Stimulated activated CD8-positive, alpha-beta memory T cell treated with anti-CD3 and anti-CD28 coated beads, Interleukin-12 subunit alpha, Interleukin-12 subunit beta, amount 100 ng/mL, for 24 hours (primary cell): Measurements from ENCODE around the gene SLC2A5.
A peak's percentile ranks its signal among the peaks of the same experiment; 100 is the strongest.
"Not testable (repeated sequence)": the region's sequence is repeated elsewhere in the genome, so short reads cannot be mapped to it uniquely, and the experiment has no call there.

ENCODE experiments used
- DNase-seq: peaks from one replicate; pipeline ENCODE4 v3.0.0-alpha.2; 2020; ENCODE audit errors: extremely low read depth

SLC2A5 gene

DNA sequence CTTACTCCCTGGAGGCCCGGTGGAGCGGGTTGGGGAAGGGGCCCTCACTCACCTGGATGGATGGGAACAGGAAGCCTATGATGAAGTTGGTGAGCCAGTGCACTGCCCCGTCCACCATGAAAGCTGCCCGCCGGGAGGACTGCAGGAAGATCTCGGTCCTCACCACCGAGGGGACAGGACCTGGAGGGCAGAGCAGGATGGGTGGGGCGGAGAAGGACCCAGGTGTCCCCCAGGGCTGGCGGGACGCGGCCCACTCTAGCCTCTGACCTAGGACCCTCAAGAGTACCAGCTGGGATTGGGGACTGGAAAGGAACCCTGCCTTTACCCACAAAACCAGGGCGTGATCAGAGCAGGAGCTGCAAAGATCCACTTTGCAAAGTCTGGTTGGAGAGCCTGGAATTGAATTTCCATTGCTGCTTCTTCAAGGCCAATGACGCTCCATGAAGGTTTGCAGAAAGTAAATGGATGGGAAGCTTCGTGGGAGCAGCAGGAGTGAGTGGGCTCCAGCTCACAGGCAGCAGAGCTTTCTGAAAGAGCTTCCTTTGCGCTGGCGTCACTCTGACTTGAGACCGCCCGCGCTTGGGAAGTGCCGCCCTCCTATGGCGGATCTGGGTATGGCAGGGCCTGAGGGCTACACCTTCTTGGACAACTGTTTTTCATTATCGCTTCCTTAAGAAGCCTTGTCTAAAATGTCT is 64.6 kb downstream of the SLC2A5 start:
- DNase-seq, result peak; percentile 49

DNA sequence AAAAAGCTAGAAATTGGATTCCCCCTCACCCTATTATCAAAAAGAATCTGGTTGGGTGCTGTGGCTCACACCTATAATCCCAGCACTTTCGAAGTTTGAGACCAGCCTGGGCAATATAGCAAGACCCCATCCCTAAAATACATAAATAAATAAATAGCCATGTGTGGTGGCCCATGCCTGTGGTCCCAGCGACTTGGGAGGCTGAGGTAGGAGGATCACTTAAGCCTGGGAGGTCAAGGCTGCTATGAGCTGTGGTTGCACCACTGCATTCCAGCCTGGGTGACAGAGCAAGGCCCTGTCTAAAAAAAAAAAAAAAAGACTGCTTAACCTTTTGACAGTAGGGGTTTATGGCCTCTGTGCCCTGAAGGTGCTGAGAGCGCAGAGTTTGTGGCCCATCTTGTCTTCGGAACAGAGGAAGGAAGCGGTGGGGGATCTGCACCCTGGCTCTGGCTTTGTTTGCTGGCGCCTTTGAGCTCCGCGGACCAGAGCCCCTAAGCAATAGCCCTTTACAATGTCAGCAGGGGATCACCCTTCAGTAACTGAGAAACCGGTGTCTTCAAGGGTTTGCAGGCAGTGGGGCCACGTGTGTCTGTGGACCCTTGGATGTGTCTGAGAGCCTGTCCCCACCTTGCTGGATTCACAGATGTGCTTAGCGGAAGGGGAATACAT is 65.3 kb downstream of the SLC2A5 start:
- no peak for DNase-seq

DNA sequence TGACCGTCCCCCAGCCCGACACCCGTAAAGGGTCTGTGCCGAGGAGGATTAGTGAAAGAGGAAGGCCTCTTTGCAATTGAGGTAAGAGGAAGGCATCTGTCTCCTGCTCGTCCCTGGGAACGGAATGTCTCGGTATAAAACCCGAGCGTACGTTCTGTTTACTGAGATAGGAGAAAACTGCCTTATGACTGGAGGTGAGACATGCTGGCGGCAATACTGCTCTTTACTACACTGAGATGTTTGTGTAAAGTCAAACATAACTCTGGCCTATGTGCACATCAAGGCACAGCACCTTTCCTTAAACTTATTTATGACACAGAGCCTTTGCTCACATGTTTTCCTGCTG is 67.2 kb downstream of the SLC2A5 start:
- not testable (repeated sequence) for DNase-seq

DNA sequence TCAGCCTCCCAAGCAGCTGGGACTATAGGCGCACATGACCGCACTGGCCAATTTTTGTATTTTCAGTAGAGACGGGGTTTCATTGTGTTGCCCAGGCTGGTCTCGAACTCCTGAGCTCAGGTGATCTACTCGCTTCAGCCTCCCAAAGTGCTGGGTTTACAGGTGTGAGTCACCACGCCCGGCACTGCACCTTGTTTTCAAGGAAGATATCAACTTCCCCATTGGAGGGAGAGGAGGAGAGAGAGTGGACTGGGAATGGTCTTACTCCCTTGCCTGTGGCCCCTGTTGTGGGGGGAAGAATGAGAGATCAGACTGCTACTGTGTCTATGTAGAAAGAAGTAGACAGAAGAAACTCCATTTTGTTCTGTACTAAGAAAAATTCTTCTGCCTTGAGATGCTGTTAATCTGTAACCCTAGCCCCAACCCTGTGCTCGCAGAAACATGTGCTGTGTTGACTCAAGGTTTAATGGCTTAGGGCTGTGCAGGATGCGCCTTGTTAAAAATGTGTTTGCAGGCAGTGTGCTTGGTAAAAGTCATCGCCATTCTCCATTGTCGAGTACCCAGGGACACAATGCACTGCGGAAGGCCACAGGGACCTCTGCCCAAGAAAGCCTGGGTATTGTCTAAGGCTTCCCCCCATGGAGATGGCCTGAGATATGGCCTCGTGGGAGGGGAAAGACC is 67.8 kb downstream of the SLC2A5 start:
- not testable (repeated sequence) for DNase-seq

DNA sequence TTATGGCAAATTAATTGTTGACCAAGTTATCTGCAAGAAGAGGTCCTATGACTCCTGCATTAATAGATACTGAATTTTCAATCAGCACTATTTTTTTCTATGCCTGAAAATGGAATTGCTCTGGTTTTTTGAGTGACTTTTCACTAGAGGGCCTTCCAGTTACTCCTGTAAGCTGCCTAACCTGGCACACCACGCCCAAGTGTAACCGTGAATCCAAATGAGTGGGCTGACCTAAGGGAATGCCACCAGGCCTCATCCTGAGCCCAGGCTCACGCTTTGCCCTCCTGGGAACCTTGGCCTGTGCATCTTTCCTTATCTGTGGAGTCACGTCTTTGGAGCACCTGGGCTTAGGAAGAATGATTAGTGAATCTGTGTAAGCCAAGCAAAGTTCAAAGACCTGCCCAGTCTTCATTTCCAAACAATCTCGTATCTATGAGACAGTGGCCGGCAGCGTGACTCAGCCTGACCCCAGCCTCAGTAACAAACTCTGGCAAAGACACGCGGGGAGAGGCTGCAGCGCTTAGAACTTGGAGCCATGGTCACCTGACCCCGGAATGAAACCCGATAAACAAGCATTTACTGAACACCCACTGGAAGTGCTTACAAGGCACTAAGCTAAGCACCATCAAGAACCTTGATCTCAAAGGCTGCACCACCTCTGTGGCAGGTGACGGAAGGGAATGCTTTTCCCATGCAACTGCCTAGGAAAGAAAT is 75.3 kb downstream of the SLC2A5 start:
- DNase-seq, result not testable (repeated sequence)

DNA sequence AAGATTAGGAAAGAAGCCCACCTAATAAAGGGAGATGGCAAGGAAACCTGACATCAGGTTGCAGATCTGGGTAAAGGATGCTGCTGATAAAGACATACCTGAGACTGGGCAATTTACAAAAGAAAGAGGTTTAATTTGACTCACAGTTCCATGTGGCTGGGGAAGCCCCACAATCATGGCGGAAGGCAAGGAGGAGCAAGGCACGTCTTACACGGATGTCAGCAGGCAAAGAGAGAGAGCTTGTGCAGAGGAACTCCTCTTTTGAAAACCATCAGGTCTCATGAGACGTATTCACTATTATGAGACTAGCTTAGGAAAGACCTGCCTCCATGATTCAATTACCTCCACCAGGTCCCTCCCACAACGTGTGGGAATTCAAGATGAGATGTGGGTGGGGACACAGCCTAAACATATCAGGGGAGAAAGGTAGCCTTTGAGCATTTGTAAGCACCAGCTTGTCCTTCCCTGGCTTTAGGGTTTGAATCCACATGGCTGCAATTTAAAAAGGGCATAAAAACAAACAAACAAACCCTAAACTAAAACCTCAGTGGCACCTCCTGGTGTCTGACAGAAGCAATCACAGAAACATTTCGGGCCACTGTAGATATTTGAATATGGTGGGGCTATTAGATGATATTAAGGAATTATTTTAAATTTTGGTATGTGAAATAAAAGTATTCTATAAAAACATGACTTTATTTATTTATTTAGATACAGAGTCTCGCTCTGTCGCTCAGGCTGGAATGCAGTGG is 76.3 kb downstream of the SLC2A5 start:
- no peak for DNase-seq

DNA sequence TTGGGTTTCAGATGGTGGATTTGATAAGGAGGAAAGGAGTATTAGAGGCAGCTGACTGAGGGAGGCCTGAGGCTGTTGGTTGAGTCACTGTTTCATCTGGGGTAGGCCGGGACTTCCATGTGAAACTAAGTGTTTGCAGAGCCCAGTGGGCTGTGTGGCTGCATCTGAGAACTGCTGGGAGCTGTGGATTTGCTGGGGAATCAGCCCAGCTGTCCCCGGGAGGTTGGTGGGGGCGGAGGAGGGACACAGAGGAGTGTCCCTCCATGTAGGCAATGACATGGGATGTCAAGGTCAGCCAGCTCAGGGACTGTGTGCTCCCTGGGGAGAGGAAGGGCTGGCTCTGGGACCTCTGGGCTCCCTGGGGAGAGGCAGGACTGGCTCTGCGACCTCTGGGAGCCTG is 79.6 kb downstream of the SLC2A5 start:
- DNase-seq, result no peak

DNA sequence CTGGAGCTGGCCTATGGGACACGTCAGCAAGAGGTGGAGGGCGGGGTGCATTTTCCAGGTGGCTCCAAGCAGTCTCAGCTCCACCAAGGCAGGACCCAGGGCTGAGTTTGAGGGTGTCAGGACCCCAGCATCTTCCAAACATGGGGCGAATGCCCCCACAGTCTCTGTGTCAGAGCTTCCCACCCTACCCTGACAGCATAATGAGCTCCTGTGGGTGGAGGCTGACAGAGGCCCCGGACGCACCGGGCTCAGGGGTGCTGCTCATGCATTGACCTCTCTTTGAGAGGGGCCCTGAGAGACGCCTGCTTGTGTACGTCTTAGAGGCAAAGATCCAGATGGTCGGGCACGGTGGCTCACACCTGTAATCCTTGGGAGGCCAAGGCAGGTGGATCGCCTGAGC is 80.4 kb downstream of the SLC2A5 start:
- DNase-seq, result no peak

DNA sequence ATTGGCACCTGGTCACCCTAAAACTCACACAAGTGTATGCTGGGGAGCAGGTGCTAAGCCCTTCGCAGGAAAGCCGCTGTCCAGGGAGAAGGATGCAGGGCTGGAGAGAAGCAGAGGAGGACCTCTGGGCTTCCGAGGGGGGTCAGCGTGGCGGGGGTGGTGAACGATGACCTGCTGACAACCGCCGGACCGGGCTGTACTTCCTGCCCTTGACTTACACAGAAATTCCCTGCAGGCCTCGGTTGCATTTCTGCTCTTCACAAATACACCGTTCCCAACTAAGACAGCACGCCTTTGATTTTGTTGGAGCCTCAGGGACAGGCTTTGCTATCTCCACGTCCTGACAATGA is 80.8 kb downstream of the SLC2A5 start:
- DNase-seq, result no peak

DNA sequence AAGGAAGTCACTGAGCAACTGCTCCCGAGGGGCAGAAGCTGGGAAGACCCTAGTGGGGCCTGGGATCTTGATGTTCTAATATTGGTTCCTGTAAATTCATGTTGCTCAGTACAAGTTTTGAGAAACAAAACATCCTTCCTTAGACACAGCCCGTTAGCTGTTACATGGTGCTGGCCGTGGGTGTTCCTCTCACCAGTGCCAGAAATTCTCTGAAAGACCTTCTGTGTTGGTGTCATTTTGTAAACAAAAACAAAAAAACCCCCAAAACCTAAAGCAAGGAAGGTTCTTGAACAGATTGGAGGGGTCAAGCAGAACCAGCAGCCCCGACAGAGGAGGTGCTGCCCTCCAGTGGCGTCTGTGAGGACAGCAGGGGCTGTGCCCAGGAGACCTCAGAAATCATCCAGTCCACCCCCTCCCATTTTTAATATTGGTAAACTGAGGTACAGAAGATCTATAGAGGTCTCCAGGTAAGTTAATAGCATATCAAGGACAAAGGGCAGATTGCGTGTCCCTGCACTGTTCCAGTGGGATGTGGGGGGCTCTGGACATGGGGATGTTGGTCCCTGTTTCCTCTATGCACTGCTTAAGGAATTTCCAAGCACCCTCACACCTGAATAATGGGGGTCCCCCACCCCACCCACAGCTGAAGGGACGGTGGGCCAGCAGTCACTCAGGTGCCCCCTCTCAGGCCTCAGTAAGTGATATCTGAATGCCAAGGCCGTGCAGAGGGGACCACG is 81.4 kb downstream of the SLC2A5 start:
- DNase-seq, result no peak

DNA sequence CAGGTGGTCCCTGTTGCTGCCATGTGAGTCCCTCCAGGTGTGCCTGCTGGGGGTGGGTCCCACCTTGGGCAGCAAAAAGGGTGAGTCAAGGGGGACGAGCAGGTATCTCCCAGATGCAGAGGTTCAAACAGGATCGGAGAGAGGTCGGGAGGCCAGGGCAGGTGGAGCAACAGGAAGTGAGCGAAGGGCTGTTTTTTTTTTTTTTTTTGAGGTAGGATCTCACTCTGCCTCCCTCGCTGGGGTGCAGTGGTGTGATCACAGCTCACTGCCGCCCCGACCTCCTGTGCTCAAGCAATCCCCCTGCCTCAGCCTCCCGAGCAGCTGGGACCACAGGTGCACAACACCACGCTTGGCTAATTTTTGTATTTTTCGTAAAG is 82.6 kb downstream of the SLC2A5 start:
- no peak for DNase-seq

DNA sequence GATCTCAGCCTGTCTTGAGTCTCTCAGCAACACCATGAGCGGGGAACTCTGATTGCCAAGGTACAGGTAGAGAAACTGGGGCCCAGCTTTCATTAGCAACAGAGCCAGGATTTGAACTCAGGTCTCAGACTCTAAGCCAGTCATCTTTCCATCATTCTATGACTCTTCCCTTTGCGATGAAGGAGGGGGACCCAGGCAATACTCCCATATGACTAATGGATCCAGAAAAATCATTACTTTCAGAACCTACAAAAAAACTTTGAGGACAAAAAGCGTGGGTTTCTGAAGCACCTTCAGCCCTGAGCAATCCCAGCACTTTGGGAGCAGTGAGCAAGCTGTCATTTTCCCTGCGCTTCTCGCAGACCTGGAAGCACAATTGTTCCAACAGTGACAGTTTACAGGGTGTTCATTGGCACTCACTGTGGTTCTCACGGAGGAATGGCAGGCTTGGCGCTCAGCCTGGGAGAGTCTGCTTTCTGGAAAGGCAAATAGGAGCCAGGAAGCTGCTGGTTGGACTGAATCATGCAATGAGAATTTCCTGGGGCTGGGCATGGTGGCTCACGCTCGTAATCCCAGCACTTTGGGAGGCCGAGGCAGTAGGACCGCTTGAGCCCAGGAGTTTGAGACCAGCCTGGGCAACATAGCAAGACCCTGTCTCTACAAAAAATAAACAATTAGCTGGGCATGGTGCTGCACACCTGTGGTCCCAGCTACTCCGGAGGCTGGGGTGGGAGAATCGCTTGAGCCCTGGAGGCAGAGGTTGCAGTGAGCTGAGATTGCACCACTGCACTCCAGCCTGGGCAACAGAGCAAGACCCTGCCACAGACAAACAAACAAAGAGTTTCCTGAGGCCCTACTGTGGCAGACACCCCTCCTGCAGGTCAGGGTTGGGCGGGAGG is 83.3 kb downstream of the SLC2A5 start:
- DNase-seq, result no peak
